HTERT RPE-1 (cell line): Measurements from ENCODE around the gene CDKL5.

Experiments
- in situ Hi-C: fragments of 300-500 bp; cut with MboI; formaldehyde crosslinking; loops from 4 replicates; pipeline ENCODE4 v1.14.3; 2020; ENCODE audit warnings: low sequenced_read_pairs

CDKL5 gene

DNA sequence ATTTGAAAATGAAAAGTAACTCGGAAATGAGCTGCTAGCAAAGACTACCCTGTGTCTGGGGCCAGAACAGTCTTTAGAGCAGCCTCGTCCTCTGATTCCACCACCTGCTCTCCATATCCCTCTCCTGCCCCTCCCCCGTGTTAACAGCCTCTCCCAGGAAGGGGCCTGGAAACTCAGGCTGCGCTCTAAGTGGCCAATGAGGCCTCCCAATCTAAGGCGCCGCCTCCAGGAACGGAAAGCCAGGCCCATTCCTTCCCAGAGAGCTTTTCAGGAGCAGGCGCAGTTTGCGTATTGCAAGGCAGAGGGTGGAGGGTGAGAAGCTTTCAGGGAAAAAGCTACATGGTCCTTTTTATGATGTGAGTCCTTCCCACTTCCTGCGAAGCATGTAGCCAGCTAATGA is 215.3 kb downstream of the CDKL5 start:
- in situ Hi-C loops, result no loop called here

DNA sequence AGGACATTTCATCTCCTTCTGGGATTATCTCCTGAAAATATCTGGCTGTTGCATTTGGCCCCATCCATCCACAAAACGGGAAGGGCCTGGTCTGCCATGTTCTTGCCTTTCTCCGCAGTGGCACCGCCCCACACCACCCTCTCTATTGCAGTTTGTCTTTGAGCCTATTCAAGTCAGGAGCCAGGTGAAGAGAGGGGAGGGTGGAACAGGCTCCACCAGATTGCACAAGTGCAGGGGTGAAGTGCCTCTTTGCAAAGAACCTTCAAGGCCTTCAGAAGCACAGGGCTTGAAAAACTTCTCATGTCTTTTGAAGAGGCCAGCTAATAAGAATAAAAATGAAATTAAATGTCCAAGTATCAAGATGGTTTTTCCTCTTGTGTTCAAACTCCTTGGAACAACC is 217.8 kb downstream of the CDKL5 start:
- in situ Hi-C loops, result no loop called here

GRCh38 chrX:18643853-18644252 is 218.4 kb downstream of the CDKL5 start:
- in situ Hi-C loops, result no loop called here

DNA sequence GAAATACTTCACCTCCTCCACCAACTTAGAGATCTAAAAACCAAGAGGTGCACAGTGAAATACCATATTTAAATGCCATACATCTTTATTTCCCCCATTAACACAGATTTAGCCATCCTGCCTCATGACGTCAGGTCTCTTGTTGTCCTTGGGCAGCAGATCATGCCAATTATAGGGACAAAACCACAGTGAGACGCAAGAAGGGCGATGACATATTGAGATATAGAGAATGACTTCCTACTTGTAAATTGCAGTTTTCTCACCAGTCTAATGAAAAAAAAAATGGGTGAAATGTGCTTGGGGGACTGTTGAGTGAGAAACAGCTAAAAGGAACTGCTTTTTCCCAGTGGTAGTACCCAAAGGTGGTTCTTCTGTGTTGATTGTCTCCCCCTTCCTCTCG is 222.2 kb downstream of the CDKL5 start:
- in situ Hi-C loops, result no loop called here

DNA sequence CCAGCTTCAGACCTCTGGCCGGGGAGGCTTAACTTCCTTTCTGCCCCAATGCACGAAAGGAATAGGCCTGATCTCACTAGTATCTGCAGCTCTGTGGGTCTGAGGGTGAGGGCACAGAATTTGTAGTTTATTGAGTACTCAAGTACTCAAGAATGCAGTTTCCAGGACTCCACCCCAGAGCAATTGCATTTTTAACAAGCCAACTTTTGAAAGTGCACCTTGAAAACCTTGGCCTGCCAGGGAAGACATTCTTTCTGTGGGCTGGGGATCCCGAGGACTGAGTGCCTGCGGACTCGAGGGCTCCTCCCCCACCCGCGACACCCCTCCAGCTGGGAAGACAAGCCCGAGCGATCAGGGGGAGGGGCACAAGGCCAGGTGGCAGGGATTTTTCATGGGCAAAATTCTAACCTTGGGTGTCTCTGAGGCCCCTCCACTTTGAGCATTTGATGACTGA is 224.1 kb downstream of the CDKL5 start:
- in situ Hi-C loops, result no loop called here

DNA sequence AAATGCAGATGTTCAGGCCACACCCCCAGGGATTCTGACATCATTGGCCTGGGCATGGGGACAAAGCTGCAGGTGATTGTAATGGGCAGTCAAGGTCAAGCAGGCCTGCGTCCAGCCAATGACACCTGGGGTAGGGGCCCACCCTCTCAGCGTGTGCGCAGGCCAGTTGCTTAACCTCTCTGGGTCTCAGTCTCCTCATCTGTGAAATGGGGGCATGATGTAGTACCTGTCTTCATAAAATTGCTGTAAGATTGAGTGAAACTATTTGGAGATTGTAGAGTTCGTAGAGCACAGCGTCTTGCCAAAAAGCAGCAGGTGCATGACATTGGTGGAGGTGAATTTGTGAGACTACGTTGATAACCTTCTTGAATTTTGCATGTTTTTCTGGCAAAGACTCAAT is 225.3 kb downstream of the CDKL5 start:
- in situ Hi-C loops, result no loop called here

DNA sequence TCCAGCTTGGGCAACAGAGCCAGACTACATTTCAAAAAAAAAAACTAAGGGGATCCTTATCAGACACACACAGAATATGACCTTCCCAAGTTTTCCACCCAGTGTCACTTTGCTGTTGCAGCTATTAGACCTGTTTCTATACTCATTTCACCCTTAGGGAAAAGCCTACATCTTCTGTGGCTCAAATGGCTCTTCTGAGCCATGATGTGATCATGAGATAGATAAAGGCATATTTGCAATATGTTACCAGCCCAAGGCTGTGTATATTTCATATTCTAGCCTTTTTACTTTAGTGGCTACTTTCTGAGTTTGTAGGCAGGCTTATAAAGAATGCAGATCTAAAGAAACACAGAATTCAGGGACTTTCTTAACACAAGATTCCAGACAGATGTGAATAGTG is 227.2 kb downstream of the CDKL5 start:
- in situ Hi-C loops, result no loop called here

GRCh38 chrX:18654875-18655836 is 229.7 kb downstream of the CDKL5 start:
- in situ Hi-C loops, result no loop called here

GRCh38 chrX:18661273-18661672 is 235.9 kb downstream of the CDKL5 start:
- in situ Hi-C loops, result no loop called here

DNA sequence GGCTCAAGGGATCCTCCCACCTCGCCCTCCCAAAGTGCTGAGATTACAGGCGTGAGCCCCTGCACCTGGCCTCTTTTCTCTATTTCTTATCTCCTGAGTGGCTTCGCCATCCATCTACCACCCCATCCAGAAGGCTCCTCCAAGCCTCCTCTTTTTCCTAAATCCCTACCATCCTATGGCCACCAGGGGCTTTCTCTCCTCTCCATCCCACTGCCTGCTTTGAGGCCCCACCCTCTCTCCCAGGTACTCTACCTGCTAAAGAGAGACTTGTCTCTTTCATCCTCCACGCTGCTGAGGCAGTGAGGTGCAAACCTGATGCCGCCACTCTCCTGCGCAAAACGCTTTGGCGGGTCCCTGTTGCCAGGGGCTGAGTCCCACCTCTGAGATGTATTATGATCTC is 239.5 kb downstream of the CDKL5 start:
- in situ Hi-C loops, result no loop called here

GRCh38 chrX:18666614-18667013 is 241.2 kb downstream of the CDKL5 start:
- in situ Hi-C loops, result no loop called here

GRCh38 chrX:18668071-18668835 is 242.8 kb downstream of the CDKL5 start:
- in situ Hi-C loops, result no loop called here

DNA sequence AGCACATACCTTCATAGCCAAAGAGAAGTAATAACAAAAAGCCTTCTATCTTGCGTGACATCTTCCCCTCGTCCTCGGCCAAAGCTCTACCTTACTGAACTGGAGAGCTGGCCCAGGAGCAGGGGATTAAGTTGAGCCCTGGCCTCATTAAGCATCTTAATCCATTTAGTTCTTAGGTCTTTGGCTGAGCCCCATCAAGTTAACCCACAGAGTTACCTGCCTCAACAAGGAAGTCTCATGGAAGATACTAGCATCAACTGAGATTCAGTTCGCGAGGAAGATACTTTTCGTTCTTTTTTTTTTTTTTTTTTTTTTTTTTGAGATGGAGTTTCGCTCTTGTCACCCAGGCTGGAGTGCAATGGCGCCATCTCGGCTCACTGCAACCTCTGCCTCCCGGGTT is 246.6 kb downstream of the CDKL5 start, which contains the start of gene RS1:
RS1 (minus strand) TSS at position 101 of the 400 bp plus-strand sequence; CDS start at position 61, 40 bp downstream.
- in situ Hi-C loops, result no loop called here

DNA sequence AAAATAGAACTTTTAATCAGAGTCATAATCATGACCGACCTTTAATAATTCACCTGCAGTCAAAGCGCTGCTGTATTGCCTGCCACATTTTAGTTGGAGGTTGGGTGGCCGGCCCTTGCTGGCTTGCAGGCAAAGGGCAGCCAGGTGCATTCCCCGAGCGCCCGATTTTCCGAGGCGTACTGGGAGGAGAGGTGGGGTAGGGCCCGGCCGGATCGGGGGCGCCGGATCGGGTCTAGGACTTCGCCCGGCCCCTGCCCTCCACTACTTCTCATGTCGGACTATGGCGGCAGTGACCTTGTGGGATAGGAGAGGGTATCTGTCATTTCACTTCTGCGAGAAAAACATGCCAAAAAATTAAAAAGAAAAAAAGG is 249.0 kb downstream of the CDKL5 start:
- in situ Hi-C loops, result no loop called here

DNA sequence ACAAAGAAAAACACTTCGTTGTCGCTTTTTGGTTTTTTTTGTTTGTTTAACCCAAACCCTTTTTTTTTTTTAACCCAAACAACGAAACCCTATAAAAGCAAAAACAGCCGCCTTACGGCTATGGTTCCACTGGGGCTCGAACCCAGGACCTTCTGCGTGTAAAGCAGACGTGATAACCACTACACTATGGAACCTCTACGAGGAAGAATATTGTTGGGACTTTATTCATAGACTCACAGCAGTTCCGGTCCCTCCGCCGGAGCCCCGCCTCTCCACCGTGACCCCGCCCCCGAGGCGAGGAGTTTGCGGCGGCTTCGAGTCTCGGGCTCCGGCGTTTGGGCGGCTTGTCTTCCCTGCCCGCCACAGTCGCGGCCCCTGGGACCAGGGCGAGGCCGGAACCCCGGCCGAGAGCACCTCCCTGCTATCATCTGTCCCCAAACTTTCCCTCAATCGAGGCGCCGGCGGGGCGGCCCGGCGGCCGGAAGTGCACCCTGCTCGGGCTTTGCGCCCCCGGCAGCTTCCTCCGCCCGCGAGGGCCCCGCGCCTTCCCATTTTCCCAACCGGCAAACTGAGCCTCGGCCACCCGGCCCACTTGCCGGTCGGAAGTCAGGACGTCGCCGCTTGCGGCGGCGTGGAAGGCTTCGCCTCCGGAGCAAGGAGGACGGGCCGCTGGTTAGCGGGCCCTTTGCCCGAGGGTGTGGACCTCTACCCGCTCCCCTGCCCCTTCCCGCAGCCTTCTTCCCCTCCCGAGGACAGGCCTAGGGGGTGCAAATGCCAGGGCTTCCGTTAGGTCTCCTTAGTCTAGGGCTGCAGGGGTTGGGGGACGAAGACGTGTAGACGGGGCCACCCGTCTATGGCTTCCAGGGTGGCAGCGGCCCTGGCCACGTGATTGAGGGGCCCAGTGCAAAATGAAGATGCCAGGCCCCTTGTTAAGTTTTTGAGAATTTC is 249.7 kb downstream of the CDKL5 start:
- in situ Hi-C loops, result no loop called here

GRCh38 chrX:18676050-18676449 is 250.6 kb downstream of the CDKL5 start:
- in situ Hi-C loops, result no loop called here

DNA sequence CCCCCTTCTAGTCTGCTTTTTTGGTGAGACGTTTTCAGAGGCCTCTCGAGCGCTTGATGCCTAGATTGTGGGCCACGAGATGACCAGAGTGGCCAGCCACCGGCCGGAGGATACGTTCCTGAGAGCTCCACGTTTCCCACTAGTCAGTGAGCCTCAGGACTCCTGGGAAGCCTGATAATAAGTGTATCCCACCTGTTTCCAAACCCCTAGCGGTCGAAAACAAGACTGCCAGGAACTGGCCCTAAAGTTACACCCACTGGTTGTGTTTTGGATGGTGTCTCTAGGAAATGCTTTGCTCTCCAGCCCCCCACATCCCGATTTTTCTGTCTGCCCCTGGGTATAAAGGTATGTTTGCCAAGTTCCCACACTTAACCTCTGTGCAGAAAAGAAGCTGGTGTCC is 251.1 kb downstream of the CDKL5 start:
- in situ Hi-C loops, result no loop called here

DNA sequence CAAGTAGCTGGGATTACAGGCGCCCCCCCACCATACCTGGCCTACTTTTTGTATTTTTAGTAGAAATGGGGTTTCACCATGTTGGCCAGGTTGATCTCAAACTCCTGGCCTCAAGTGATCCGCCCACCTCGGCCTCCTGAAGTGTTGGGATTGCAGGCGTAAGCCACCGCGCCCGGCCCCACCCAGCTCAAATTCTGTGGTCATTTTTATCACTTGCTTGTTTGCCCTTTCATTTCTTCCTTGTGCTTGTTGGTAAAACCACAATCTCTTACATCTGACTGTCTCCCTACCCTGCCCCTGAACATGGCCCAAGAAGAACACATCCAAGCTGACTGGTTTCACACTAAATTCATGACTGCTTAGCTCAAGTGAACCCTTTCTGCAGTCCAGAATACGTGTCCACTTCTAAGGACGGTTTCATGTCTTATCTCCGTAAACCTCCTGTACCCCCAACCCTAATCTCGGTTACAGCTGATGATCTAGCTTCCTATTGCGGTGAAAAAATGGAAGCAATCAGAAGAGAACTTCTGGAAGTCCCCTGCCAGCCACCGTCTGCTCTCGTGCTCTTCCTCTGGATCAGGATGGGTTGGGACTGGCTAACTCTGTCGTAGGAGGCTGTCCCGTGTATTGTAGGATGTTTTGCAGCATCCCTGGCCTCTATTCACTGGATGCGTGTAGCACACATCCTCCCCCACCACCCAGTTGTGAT is 251.9 kb downstream of the CDKL5 start:
- in situ Hi-C loops, result no loop called here

- in situ Hi-C loops, result no loop called here
Observed at GRCh38 chrX:18681996-18682395, 256.6 kb downstream of the CDKL5 start.

DNA sequence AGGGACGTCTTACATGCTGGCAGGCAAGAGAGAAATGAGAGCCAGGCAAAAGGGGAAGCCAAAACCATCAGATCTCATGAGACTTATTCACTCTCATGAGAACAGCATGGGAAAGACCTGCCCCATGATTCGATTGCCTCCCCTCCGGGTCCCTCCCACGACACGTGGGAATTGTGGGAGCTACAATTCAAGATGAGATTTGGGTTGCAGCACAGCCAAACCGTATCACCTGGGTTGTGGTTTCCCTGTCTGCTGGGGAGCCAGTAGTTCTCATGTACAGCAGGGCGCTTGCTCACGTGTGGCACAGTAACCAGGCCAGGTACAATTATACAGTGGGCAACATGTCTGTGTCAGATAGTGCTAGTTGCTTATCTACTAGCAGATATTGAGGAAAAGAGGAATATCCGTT is 257.6 kb downstream of the CDKL5 start:
- in situ Hi-C loops, result no loop called here
